GM12875 (cell line): ENCODE results near the gene MUC7.
A peak's percentile ranks its signal among the peaks of the same experiment; 100 is the strongest.

Experiments used
- H3K4me3 ChIP-seq: one replicate; pipeline ENCODE4 v1.5.1; 2011; ENCODE audit warnings: low read depth, low read length, control low read depth
- CTCF ChIP-seq: IDR thresholded peaks from 2 replicates; pipeline ENCODE4 v1.5.1; 2011; ENCODE audit warnings: low read depth, mild to moderate bottlenecking, control low read depth, inconsistent platforms, low read length, moderate library complexity, borderline replicate concordance; ENCODE audit not compliant: insufficient read depth

Gene MUC7

GRCh38 chr4:70531981-70532380, 60.0 kb downstream of the MUC7 start:
- no peak overlapping the region for H3K4me3 ChIP-seq
- peak; percentile 27; the same call in 1 of the 2 replicates for TF ChIP-seq CTCF
